Activated naive CD8-positive, alpha-beta T cell treated with anti-CD3 and anti-CD28 coated beads for 36 hours (primary cell): Measurements from ENCODE around the gene LDB2. TPM values are rescaled to one million over a fixed set of nuclear protein-coding genes. Genes with fewer than 3 reads are reported as not detected.

Experiments used
- DNase-seq: peaks from one replicate; pipeline ENCODE4 v3.0.0; 2021
- H3K27ac Mint-ChIP-seq: one replicate; pipeline ENCODE4 v1.8.0; 2022; ENCODE audit warnings: mild to moderate bottlenecking, moderate library complexity, mixed read lengths
- H3K27me3 Mint-ChIP-seq: one replicate; pipeline ENCODE4 v1.8.0; 2022; ENCODE audit warnings: mild to moderate bottlenecking, mixed read lengths
- H3K36me3 Mint-ChIP-seq: one replicate; pipeline ENCODE4 v1.8.0; 2021; ENCODE audit warnings: mild to moderate bottlenecking, mixed read lengths
- H3K4me1 Mint-ChIP-seq: one replicate; pipeline ENCODE4 v1.8.0; 2021; ENCODE audit warnings: mixed read lengths
- H3K4me3 Mint-ChIP-seq: one replicate; pipeline ENCODE4 v1.8.0; 2022; ENCODE audit warnings: mild to moderate bottlenecking, moderate library complexity, mixed read lengths
- H3K9me3 Mint-ChIP-seq: one replicate; pipeline ENCODE4 v1.8.0; 2022; ENCODE audit warnings: mixed read lengths
- total RNA-seq, 2 experiments: library from RNA; stranded (reverse); gene quantifications; one replicate each; pipeline ENCODE4 v1.2.3, GENCODE V29; 2021

LDB2 gene
- total RNA-seq, 2 experiments from 2014 or later, result not detected

DNA sequence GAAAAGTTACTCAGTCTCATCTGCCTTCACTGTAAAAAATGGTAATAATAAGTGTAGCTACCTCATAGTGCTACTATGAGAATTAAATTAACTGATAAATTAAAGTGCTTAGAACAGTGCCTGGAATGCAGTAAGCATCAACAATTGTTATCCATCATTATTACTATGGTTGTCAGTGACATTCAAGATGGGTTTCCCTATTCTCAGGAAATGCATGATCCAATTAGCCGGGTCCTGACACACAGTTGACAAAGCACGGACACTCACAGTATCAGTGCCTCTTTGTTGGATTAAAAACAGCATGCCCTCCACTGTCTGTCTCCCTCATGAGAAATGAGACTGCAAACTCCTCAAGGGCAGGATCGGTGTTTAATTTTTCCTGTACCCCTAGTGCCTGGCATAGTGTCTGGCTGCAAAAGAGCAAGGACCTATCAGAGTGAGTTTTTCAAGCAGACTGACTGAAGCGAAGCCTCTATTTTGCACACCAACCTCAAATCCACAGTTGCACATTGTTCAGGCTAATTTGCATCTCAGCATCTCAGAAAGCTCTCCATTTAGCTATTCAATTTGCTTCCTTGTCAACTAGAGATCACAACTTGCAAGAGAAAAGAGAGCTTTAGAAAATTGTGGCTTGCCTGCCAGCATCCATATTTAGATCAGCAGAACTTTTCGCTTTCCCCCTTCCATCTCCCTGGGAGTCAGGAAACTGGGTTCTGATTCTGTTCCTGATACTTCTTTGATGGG lies 122.9 kb downstream of the LDB2 start:
- Mint-ChIP-seq H3K27ac (no peak overlapping the region), H3K27me3 (peaks cover 15% of the 10 kb centered on the region), H3K36me3 (no peaks in the 10 kb centered on the region), H3K4me1 (no peaks in the 10 kb centered on the region), H3K9me3 (no peaks in the 10 kb centered on the region), H3K4me3 (no peak overlapping the region)
- DNase-seq, result no peak

DNA sequence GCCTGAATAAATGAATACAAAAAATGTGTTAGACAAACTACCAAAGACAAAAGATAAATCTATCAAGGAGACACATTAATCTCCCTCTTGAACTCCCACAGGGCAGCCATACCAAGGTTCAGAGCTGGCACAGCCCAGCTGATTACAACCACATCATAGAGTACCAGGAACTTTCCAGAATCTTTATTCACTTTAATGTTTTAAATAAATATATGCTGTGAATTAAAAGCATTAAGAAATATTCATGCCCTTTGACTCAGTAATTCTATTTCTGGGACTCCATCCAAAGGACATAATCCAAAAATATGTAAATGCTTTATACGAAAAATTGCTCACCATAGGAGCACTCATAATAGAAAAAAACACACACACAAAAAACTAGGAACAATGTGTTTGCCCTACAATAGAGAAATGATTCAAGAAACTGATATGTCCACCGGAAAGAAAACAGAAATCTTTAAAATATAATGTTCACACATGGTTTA lies 126.0 kb downstream of the LDB2 start:
- Mint-ChIP-seq H3K4me3 (no peak overlapping the region), H3K27ac (no peak overlapping the region), H3K4me1 (no peaks in the 10 kb centered on the region), H3K9me3 (no peaks in the 10 kb centered on the region), H3K36me3 (no peaks in the 10 kb centered on the region), H3K27me3 (peaks cover 7% of the 10 kb centered on the region)
- no peak for DNase-seq

DNA sequence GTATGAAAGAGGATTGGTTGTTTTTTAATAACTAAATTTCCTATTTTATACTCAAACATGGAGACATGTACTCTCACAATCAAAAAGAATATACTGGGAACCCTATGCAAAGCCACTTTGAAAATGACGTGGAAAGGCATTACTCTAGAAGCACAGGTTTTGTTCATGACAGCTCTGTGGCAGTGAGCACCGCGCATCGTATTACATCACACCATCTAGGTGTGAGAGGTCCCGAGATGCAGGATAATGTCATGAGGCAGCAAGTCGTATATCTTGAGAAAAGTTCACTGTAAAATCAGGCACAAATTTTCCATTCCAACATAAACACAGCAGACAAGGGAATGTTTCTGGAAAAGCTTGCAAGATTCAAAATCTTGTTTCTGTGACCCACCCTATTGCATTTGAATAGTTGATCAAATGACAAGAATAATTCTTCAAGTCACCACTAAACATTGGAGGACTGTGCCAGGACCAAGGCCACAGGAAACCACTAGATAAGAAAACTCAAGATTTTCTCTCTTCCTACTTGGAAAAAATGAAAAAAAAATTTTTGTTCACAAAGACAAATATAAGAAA lies 127.6 kb downstream of the LDB2 start:
- Mint-ChIP-seq H3K36me3 (no peaks in the 10 kb centered on the region), H3K4me3 (no peak overlapping the region), H3K27me3 (peaks cover 7% of the 10 kb centered on the region), H3K9me3 (no peaks in the 10 kb centered on the region), H3K27ac (no peak overlapping the region), H3K4me1 (no peaks in the 10 kb centered on the region)
- DNase-seq, result no peak

DNA sequence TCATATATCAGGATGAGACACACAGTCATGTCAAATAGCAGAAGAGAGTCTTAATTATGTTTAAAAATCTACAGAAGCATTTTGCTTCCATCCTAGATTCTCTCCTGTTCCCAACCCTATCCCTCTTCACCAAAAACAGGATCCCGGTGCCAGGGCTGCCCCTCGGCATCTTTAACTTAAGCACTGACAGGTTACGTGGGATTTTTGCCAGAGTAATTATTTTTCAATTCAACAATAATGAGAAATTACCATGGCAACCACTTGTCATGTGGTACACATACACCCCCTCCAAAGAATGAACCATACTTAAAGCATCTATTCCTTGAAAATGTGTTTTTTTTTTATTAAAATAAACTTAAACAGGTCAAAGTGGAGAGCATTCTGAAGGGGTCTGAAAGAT lies 130.6 kb downstream of the LDB2 start:
- H3K4me3 Mint-ChIP-seq, result no peak overlapping the region
- no peak overlapping the region for H3K27ac Mint-ChIP-seq
- H3K4me1 Mint-ChIP-seq, result no peaks in the 10 kb centered on the region
- no peaks in the 10 kb centered on the region for H3K9me3 Mint-ChIP-seq
- H3K27me3 Mint-ChIP-seq, result peaks cover 4% of the 10 kb centered on the region
- no peak for DNase-seq
- H3K36me3 Mint-ChIP-seq, result no peaks in the 10 kb centered on the region

DNA sequence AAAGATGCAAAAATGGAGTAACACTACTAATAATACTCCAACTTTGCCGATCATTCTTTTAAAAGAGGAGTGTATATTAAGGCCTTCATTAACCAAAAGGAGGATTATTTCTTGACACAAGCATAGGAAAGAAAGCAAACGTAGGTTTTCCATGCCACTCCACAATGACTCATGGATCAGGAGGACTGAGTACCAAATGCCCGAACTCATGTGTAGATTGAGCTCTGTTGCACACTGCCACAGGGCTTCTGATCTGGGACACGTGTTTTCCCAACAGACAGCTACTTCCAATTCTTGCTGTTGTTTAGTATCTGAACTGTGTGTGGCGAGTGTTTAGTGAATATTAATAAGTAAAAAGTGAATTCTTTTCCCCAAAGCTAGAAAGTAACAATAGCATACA lies 131.2 kb downstream of the LDB2 start:
- no peak overlapping the region for H3K4me3 Mint-ChIP-seq
- DNase-seq, result no peak
- H3K9me3 Mint-ChIP-seq, result no peaks in the 10 kb centered on the region
- H3K27me3 Mint-ChIP-seq, result no peaks in the 10 kb centered on the region
- no peaks in the 10 kb centered on the region for H3K36me3 Mint-ChIP-seq
- no peak overlapping the region for H3K27ac Mint-ChIP-seq
- H3K4me1 Mint-ChIP-seq, result no peaks in the 10 kb centered on the region

DNA sequence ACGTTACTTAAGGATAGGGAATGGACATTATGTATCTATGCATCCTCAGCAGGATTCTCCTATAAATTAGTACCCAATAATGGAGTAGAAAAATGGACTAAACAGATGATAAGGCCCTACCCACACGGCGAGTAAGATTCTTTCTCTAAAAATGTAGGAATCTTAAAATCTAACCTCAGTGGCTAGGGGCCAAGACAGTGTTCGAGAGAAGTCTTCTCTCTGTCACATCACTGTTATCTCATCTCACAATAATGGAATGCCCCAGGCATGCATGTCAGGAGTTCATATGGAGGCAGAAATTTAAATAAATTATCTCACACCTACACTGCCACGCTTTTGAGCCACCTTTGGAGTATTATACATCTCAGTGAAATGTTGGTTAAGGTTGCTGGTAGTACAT lies 132.9 kb downstream of the LDB2 start:
- DNase-seq, result no peak
- no peaks in the 10 kb centered on the region for H3K36me3 Mint-ChIP-seq
- no peaks in the 10 kb centered on the region for H3K9me3 Mint-ChIP-seq
- H3K27me3 Mint-ChIP-seq, result no peaks in the 10 kb centered on the region
- no peaks in the 10 kb centered on the region for H3K4me1 Mint-ChIP-seq
- no peak overlapping the region for H3K4me3 Mint-ChIP-seq
- H3K27ac Mint-ChIP-seq, result no peak overlapping the region

DNA sequence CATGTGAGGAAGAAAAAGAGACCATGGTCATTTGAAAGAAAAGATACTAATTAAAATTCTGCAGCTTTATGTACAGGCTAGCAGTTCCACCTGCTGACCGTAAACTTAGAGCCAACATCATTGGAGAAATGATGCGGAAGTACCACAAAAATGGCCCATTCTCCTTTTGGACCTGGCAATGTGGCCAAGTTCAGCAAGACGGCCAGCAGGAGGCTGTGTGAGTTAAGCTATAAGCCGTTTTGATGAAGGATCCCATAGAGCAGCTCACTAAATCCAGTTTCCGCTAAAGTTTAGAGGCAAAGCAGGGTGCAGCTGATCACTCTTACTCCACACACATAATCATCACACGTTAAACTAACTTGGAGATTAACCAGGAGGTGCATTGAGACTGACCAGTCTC lies 133.8 kb downstream of the LDB2 start:
- no peak overlapping the region for H3K4me3 Mint-ChIP-seq
- no peak overlapping the region for H3K27ac Mint-ChIP-seq
- DNase-seq, result no peak
- H3K36me3 Mint-ChIP-seq, result no peaks in the 10 kb centered on the region
- H3K4me1 Mint-ChIP-seq, result no peaks in the 10 kb centered on the region
- H3K27me3 Mint-ChIP-seq, result no peaks in the 10 kb centered on the region
- H3K9me3 Mint-ChIP-seq, result no peaks in the 10 kb centered on the region

DNA sequence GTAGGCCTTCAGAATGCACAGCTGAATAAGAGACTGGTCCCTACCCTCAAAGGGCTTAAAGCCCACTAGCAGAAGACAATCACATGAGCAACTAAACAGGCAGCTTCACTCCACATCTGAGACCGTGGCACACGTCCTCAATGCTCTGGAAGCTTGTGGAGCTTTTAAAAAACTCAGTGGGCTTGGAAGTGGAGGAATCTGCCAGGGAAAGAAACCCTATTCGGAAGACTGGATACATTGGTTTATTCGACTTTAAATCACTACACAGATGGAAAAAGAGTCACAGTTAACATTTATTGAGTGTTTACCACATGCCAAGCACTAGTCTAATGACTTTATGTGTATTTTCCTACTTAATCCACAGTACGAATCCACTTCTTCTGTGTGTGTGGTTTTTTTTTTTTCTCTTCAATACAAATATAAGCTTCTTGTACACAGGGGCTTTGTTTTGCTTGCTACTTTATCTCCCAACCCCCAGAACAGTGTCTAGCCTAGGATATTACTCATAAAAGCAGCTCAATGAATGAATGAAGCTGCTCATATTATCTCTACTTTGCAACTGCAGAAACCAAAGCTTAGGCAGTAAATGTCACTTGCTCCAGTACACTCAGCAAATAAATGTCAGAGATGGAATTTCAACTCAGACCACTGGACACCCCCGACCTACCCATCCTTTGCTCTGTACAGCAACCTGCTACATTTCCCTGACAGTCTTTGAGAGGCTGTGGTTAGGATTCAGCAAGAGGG lies 137.7 kb downstream of the LDB2 start:
- no peaks in the 10 kb centered on the region for H3K4me1 Mint-ChIP-seq
- no peak overlapping the region for H3K4me3 Mint-ChIP-seq
- H3K27me3 Mint-ChIP-seq, result no peaks in the 10 kb centered on the region
- H3K36me3 Mint-ChIP-seq, result no peaks in the 10 kb centered on the region
- no peaks in the 10 kb centered on the region for H3K9me3 Mint-ChIP-seq
- no peak for DNase-seq
- no peak overlapping the region for H3K27ac Mint-ChIP-seq

DNA sequence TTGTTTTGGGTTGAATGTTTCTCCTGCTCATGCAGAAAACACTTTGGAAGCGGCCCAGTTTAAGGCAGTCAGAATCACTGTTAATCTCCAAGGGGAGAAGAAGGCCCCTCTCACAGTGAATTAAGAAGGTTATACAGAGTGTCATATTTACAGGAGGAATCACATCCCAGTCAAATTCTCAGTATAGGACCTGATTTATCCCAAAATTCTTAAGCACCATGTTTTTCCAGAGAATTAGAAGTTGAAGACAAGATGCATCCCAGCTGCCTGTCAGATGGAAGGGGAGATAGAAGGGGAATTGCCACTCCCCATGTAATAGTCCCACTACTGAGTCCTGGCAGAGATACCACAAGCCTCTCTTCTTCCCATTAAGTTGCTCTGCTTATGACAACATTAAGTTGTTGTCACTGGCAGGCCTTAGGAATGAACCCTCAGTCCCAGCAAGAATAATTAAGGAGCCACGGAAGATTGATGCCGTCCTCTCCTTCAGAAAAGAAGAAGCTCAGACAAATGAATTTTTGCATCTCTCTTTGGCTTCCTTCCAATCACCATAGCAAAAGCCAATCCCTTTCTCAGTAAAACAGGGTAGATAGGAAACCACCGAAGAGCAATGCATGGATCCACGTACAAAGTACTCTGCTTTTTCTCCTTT lies 138.4 kb downstream of the LDB2 start:
- H3K9me3 Mint-ChIP-seq, result no peaks in the 10 kb centered on the region
- no peak overlapping the region for H3K4me3 Mint-ChIP-seq
- DNase-seq, result no peak
- no peaks in the 10 kb centered on the region for H3K36me3 Mint-ChIP-seq
- no peak overlapping the region for H3K27ac Mint-ChIP-seq
- H3K27me3 Mint-ChIP-seq, result no peaks in the 10 kb centered on the region
- no peaks in the 10 kb centered on the region for H3K4me1 Mint-ChIP-seq

DNA sequence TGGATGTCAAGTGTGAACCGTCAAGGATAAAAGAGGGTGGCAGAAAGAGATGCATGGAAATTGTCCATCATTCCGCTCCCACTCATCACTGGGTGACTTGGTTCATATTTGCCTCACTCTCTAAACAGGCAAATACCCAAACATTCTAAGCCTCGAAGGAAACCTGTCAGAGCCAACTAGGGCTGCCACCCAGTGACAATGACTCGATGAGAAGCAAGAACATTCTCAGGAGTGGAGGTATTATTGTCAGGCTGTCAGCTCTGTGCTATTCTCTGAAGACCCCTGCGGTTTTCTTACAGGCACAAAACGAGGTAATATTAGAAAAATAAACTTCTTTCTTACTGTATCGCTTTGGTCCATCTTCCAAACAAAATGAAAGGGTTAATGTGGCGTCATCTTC lies 139.6 kb downstream of the LDB2 start:
- H3K27me3 Mint-ChIP-seq, result no peaks in the 10 kb centered on the region
- no peaks in the 10 kb centered on the region for H3K9me3 Mint-ChIP-seq
- DNase-seq, result no peak
- H3K4me3 Mint-ChIP-seq, result no peak overlapping the region
- no peaks in the 10 kb centered on the region for H3K36me3 Mint-ChIP-seq
- H3K4me1 Mint-ChIP-seq, result no peaks in the 10 kb centered on the region
- H3K27ac Mint-ChIP-seq, result no peak overlapping the region

DNA sequence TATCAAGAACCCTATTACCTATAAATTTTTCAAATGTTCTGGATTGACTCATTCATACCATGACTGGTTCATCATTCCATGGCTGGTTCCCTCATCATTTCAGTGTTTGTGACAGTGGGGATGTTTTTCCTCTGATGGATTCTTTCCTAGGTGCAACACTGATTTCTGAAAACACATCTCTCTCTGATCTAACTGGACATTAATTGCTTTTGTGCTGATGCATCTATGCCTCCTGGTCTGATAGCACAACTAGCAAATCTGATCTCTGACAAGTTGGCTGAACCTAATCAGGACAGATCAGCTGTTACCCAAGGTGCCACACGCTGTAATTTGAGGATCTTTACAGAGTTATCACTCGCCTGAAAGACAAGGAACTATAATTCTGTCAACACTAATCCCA lies 140.2 kb downstream of the LDB2 start:
- H3K27me3 Mint-ChIP-seq, result no peaks in the 10 kb centered on the region
- no peak overlapping the region for H3K27ac Mint-ChIP-seq
- H3K4me1 Mint-ChIP-seq, result no peaks in the 10 kb centered on the region
- no peaks in the 10 kb centered on the region for H3K36me3 Mint-ChIP-seq
- DNase-seq, result no peak
- no peaks in the 10 kb centered on the region for H3K9me3 Mint-ChIP-seq
- H3K4me3 Mint-ChIP-seq, result no peak overlapping the region

DNA sequence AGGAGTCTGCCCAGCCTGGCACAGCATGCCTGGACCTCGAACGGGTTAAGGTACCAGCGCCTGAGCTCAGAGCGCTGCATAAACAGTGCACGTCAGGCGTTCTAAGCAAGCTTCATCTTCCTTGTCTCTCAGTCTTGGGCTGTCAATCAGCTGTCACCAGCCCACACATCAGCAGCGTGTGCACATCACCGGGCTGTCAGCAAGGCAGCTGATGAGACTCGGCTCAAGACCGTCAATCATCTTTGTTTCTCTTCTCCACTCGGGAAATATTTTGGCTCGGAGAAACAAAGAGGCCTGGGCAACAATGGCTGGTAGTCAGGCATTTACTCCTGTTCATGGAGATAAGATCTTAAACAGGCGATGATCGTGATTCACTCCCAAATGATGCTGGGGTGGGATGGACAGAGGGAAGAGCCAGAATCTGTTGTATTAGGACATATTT lies 141.3 kb downstream of the LDB2 start:
- Mint-ChIP-seq H3K9me3 (no peaks in the 10 kb centered on the region), H3K27me3 (no peaks in the 10 kb centered on the region), H3K4me3 (no peak overlapping the region), H3K27ac (no peak overlapping the region), H3K4me1 (no peaks in the 10 kb centered on the region), H3K36me3 (no peaks in the 10 kb centered on the region)
- no peak for DNase-seq

DNA sequence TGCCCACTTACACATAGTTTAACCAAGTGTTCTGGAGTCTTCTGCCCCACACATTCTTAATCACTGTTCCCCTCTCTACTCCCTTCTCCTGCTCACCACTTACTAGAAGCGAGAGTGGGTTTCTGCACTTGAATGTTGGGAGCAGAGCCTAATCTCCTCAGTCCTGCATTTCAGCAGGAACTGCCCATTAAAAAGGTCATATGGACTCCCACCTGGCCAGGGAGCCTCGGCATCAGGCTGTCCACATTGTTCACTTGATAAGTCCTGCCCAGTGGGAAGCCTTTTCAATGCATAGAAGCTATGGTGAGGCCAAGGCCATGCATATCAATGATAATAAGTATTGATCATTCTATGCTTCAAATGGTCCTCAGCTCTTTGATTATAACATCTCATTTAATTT lies 144.3 kb downstream of the LDB2 start:
- no peak overlapping the region for H3K27ac Mint-ChIP-seq
- no peaks in the 10 kb centered on the region for H3K36me3 Mint-ChIP-seq
- H3K4me3 Mint-ChIP-seq, result no peak overlapping the region
- H3K27me3 Mint-ChIP-seq, result no peaks in the 10 kb centered on the region
- no peak for DNase-seq
- no peaks in the 10 kb centered on the region for H3K9me3 Mint-ChIP-seq
- no peaks in the 10 kb centered on the region for H3K4me1 Mint-ChIP-seq

DNA sequence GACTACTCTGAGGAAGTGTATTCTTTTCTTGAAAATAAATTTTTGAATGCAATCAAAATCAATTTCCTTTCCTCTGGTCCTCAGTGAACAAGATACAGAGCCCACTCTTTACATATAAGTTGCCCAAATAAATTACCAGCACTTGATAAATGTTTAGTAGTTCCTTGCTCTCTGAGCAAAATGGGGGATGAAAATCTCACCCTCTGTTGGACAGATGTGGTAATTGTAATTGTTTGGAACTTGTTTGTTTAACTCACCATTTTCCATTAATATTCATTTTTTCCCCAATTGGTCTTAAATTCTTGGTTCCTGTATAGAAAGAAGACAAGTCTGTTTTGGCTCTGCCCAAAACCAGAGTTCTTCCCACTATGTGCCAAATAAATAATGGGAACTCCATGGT lies 146.3 kb downstream of the LDB2 start:
- Mint-ChIP-seq H3K4me1 (no peaks in the 10 kb centered on the region), H3K36me3 (no peaks in the 10 kb centered on the region)
- no peak for DNase-seq

DNA sequence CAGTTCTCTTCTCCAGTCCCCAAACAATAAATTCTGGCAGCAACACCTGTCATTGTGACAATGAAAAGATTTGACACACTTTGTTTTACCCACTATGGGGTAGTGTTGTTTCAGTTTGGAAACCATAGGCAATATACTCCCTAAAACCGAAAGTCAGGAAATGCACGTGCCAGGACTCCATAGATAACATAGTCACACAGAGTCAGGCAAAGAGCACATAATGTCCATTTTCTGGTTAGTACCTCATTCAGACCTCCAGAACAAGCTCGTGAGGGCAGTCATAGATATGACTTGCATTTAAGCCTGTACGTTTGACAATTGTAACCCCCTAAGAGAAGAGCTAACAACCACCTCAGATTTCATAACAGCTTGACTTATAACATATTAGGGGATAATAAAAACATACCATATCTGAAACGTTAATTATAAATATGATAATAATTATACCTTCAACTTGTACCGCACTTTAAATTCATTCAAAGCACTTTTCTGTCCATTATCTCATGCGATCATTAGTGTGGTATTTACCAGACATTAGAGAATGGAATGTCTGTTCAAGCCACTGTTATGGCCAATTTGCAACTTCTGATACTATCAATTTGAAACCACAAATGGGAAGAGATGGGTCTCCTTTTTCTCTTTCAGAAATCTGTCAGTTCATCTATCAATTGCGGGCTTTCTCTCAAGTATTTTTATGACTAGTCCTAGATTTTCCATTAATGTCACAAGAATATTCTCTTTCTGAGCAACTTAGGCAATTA lies 147.4 kb downstream of the LDB2 start:
- Mint-ChIP-seq H3K4me3 (no peak overlapping the region), H3K27me3 (no peaks in the 10 kb centered on the region), H3K4me1 (no peaks in the 10 kb centered on the region), H3K27ac (no peak overlapping the region), H3K36me3 (no peaks in the 10 kb centered on the region), H3K9me3 (no peaks in the 10 kb centered on the region)
- no peak for DNase-seq

More for the DNA sequence above, 146.3 kb downstream of the LDB2 start:
- Mint-ChIP-seq H3K9me3 (no peaks in the 10 kb centered on the region), H3K4me3 (no peak overlapping the region), H3K27me3 (no peaks in the 10 kb centered on the region), H3K27ac (no peak overlapping the region)
